HG02798 (cell line): ENCODE results near the gene COIL.
A peak's percentile ranks its signal among the peaks of the same experiment; 100 is the strongest.

Experiments
- ATAC-seq: cut with Tn5 transposase; IDR thresholded peaks from one replicate; pipeline ENCODE4 v1.9.1; 2021; ENCODE audit warnings: mild to moderate bottlenecking; ENCODE audit not compliant: unreplicated experiment, poor library complexity

Gene COIL

GRCh38 chr17:56937687-56938086, 23.2 kb downstream of the COIL start:
- ATAC-seq: no peak

DNA sequence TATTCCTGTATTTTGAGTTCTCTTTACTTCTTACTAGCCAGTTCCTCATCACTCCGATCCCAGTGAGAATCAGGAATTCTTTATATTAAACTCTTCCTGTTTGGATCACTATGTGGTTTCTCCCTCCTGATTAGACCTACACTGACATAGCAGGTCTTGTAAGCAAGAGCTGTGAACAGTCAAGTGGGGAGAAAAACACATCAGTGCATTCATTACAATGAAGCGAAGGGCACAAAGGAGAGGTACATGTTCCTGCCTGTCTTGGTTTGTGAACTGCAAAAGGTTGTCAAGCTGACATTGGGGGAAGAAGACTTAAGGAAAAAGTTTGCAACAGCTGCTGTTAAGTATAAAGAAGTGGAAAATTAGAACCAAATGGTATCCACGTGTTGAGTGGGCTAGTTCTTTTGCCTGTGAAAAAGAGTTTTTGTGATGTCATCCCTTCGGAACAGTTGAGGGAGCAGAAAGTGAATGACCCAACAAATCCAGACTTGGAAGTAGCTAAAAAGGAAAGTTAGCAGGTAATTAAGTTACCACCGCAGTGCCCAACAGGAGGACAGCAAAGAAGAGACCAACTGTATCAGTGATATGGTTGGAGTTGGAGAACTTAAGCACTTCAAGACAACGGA, 24.0 kb downstream of the COIL start:
- ATAC-seq: no peak

DNA sequence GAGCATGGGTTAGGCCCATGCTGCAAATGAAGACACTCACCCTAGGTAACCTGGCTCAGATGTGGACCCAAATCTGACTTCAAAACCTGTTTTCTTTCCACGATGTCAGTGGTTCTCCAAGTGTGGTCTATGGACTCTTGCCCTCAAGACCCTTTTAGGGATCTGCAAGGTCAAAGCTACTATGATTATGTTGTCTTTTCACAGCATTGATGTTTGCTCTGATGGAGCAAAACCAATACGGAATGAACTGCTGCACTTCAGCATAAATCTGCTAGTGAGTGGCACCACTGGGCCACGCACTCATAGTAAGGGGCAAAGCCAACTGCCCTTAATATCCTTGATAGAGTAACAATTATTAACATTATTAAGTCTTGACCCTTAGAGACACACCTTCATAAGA, 25.4 kb downstream of the COIL start:
- no peak for ATAC-seq

GRCh38 chr17:56934280-56934679, 26.6 kb downstream of the COIL start:
- no peak for ATAC-seq

DNA sequence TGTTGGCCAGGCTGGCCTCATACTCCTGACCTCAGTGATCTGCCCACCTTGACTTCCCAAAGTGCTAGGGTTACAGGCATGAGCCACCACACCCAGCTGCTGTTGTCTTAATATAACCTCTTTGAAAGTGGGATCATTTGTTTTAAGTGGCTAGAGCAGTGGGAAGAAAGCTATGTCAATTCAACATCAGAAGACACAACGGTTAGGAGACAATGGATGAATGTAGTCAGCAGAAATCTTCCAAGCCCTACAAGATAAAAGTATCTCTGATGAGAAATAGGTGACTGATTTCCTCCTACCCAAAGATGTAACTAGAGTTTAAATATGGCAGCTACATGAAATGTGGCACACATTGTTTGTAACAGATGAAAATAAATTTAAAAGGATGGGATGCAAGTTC, 27.0 kb downstream of the COIL start:
- no peak for ATAC-seq

GRCh38 chr17:56933151-56933745, 27.6 kb downstream of the COIL start:
- ATAC-seq: no peak

DNA sequence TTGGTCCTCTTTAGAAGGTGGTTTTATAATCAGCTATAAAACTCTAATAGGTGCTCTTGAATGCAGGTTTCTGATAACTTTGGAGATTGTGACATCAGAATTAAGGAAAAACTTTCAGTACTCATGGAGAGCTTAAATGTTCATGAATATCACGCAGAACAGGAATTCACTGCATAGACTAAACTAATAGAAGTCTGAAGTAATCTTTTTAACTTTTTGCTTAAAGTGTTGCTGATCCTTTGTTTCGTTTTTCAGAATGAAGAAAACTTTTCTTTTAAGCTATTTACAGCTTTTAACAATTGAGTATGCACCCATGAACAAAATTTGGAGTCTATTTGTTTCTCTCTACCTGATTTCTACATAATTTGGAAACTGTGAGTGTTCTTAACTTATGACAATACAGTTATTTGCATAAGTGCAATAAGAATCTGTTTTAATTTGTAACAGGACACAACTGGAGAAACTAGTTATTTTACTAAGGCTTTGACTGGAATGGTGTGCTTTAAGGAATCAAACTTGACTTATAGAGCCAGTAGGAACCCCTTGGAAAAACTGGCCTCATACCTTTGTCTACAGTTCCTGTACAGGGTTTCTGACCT, 30.0 kb downstream of the COIL start:
- ATAC-seq: no peak

- no peak for ATAC-seq
Observed at GRCh38 chr17:56929362-56929969, 31.4 kb downstream of the COIL start.

DNA sequence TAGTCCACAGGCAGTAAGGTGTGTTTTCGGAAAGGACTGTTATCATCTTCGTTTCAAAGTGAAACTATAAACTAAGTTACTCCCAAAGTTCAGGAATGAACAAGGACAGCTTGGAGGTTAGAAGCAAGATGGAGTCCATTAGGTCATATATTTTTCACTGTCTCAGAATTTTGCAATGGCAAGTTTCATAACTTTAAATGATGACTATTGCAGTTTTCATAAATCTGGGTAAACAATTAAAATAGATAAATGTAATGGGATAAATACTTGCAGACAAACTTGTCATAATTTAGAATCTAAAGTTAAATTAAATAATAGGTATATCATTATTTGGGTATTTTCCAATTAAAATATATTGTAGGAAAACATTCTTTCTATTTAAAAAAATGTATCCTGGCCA, 32.3 kb downstream of the COIL start:
- no peak for ATAC-seq

DNA sequence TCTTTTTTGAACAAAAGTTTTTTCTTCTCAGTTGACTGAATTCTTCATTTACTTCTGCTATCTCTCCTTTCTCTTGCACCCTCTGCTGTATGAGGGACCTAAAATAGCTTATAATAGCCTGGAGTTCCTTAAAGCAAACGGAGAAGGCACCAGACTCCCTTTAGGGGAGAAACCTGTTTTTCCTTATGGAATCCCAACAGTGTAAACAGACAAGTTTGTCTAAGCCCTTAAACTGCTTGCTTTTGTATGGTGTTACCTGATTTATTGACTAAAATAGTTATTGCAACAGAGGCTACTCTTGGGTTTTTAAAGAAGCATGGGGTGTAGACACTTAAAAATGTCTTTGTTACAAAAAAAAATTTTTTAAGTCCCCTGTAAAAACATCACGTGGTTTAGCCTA, 34.1 kb downstream of the COIL start:
- ATAC-seq: no peak

DNA sequence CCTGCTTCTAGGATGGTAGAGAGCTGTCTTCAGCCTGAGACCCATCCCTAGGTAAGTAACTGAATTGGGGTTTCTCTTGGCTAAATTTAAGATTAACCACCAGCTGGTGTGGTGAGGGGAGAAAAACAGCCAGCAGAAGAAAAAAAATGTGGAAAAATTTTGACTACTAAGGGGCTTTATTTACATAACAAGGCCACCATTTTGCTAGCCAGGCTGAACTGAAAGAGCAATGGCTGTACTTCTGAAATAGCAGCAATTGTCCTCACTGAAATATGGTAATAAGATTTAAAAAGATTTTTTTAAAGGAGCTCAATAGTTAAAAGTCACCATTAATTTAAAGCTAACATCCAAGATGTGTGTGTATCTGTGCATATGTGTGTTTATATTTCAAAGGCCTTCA, 34.6 kb downstream of the COIL start:
- no peak for ATAC-seq

DNA sequence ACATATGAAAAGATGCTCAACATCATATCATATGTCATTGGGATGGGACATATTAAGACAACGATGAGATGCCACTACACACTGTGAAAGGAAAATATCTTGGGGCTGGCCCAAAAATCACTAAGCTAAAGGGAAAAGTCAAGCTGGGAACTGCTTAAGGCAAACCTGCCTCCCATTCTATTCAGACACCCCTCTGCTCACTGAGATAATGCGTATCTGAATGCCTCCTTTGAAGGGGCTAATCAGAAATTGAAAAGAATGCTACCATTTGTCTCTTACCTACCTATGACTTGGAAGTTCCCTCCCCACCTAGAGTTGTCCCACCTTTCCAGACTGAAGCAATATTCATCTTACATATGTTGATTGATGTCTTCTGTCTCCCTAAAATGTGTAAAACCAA, 35.8 kb downstream of the COIL start:
- no peak for ATAC-seq

DNA sequence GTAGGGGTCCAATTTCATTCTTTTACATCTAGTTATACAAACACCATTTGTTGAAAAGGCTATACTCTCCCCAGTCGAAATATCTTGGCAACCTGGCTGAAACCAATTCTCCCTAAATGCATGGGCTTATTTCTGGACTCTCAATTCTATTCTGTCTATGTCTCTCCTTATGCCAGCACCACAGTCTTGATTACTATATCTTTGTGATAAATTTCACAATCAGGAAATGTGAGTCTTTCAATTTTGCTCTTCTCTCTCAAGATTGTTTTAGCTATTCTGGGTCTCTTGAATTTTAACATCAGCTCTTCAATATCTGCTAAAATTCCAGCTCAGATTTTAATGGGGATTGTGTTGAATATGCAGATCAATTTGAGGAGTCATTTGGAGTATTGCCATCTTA, 41.1 kb downstream of the COIL start:
- no peak for ATAC-seq

DNA sequence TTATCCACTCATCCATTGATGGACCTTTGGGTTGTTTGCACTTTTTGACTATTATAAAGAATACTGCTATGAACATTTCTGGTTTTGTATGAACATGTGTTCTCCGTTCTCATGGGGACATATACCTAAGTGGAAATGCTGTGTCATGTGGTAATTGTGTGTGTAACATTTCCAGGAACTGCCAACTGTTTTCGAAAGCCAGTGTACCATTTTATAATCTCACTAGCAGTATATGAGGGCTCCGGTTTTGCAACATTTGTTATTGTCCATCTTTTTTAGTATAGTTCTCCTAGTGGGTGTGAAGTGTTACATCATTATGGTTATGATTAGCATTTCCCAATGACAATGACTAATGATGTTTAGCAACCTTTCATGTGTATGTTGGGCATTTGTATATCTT, 41.9 kb downstream of the COIL start:
- ATAC-seq: no peak

DNA sequence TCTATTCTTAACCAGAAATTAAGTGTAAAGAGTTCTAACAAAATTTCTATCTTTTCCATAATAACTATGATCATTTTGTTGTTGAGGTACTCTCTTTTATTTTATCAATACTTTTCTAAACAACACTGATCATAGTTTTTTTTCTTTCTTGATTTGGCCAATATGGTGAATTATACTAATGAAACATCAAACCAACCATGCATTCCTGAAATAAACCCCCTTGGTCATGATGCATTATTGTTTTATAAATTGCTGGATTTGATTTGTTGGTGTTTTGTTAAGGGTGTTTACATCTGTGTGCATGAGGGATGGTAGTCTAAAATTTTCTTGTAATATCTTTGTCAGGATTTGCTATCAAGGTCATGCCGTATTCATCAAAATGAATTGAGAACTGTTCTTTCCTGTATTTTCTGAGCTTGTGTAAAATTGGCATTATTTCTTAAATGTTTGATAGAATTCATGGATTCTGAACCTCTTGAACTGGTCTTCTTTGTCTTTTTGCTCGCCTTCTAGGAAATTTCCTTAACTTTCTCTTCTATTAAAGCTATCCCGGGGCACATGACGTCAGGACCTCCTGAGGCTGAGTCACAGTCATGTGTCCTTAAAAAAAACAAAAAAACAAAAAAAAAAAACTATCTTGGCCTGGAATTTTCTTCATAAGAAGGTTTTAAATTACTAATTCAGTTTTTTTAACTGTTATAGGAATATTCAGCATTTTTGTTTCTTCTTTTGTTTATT, 43.1 kb downstream of the COIL start:
- no peak for ATAC-seq

DNA sequence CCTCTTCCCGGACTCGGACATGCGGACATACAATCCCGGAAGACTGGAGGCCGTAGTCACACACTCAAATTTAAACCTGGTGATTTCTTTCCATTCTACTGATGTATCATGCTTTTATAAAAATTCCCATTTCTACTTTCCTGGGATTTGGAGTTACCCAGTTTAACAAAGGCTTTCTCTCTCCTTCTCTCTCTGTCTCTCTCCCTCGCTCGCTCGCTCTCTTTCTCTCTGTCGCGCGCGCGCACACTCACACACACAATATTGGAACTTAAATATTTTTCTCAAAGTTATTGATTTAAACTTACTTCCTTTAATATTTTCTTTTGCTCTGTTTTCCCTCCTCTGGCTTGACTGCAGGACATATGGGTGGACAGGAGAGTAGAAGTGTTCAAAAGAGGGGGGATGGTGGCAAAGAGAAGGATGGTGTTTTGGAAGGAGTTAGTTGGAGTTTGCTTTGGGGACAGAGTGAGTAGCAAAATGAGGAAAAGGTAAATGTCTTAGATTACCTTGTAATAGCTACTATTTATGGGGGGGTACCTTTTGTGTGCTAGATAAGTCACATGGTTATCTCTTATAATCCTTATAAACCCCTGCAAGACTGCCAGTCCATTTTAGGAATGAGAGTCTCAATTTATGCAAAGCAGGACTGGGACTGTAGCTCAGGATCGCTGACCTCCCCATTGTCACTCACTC, 46.1 kb downstream of the COIL start:
- no peak for ATAC-seq

GRCh38 chr17:56913867-56914580, 46.8 kb downstream of the COIL start, which contains the start of gene TRIM25:
Gene TRIM25, minus strand, starts transcription at chr17:56914049. Its CDS starts 61 bp downstream, at chr17:56913988.
- ATAC-seq: peak; percentile 77

- peak; percentile 45 for ATAC-seq
Observed at GRCh38 chr17:56913353-56913866, 47.4 kb downstream of the COIL start.

GRCh38 chr17:56913000-56913311, 47.9 kb downstream of the COIL start:
- ATAC-seq: no peak
